Mesodermal cell (in vitro differentiated cells): ENCODE results near the gene GPR107.
A peak's percentile ranks its signal among the peaks of the same experiment; 100 is the strongest.

Experiments used
- H3K27ac ChIP-seq: 2 replicates; pipeline ENCODE4 v1.7.0; 2013; ENCODE audit warnings: mild to moderate bottlenecking, low read depth, low read length, moderate library complexity; ENCODE audit not compliant: severe bottlenecking
- H3K36me3 ChIP-seq: 2 replicates; pipeline ENCODE4 v1.7.1; 2013; ENCODE audit warnings: mild to moderate bottlenecking, low read length, moderate library complexity; ENCODE audit not compliant: control insufficient read depth, insufficient read depth
- H3K4me1 ChIP-seq: one replicate; pipeline ENCODE4 v1.7.1; 2013; ENCODE audit warnings: mild to moderate bottlenecking, low read length; ENCODE audit not compliant: insufficient read depth, control insufficient read depth, poor library complexity, severe bottlenecking
- H3K4me3 ChIP-seq: 2 replicates; pipeline ENCODE4 v1.7.0; 2013; ENCODE audit warnings: low read length, control low read depth, mild to moderate bottlenecking; ENCODE audit not compliant: insufficient read depth, poor library complexity, severe bottlenecking; ENCODE audit errors: extremely low read depth
- H3K9me3 ChIP-seq: 2 replicates; pipeline ENCODE4 v1.7.1; 2013; ENCODE audit warnings: mild to moderate bottlenecking, low read length, moderate library complexity; ENCODE audit not compliant: control insufficient read depth
- WGBS, 2 experiments: methylation state at CpG; one replicate each; pipeline ENCODE4 v1.1.5; 2013; ENCODE audit warnings: missing lambda C conversion rate in 2 of 2; ENCODE audit not compliant: insufficient coverage in 2 of 2; 5-methylcytosine and 5-hydroxymethylcytosine counted together

The GPR107 gene

DNA sequence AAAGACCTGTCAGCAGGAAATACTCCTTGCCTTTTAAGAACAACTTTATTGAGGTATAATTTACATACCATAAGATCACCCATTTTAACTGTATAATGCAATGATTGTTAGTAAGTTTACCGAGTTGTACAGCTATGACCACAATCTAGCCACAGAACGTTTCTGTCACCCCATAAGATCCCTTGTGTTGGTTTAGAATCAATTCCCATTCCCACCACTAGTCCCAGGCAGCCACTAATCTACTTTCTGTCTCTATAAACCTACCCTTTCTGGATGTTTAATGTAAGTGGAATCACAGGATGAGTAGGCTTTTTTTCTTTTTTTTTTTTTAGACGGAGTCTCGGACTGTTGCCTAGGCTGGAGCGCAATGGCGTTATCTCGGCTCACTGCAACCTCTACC lies 4.4 kb downstream of the GPR107 start:
- H3K4me1 ChIP-seq = peaks cover 3% of the 10 kb centered on the region
- no CpG with 5 or more reads among the region's 7 CpGs for WGBS, 2 experiments
- no peak overlapping the region for H3K4me3 ChIP-seq
- H3K36me3 ChIP-seq = peaks cover 26% of the 10 kb centered on the region
- no peaks in the 10 kb centered on the region for H3K9me3 ChIP-seq
- no peak overlapping the region for H3K27ac ChIP-seq

DNA sequence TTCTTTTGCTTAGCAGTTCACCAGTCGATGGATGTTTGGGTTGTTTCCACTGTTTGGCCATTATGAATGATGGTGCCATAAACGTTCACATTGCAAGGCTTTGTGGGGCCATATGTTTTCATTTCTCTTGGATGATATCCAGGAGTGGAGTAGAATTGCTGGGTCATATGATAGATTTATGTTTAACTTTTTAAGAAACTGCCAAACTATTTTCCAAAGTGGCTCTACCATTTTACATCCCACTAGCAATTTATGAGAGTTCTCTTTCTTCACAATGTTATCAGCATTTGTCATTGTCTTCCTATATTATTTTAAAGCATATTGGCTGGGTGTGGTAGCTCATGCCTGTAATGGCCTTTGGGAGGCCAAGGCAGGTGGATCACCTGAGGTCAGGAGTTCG lies 5.2 kb downstream of the GPR107 start:
- WGBS, 2 experiments = 93 to 100% methylated on average over 1 to 2 of the region's 3 CpGs
- H3K9me3 ChIP-seq = no peaks in the 10 kb centered on the region
- peaks cover 3% of the 10 kb centered on the region for H3K4me1 ChIP-seq
- no peak overlapping the region for H3K4me3 ChIP-seq
- peaks cover 29% of the 10 kb centered on the region for H3K36me3 ChIP-seq
- H3K27ac ChIP-seq = no peak overlapping the region

GRCh38 chr9:130060296-130060695 lies 6.6 kb downstream of the GPR107 start:
- peaks cover 29% of the 10 kb centered on the region for H3K36me3 ChIP-seq
- no peak overlapping the region for H3K4me3 ChIP-seq
- no peak overlapping the region for H3K27ac ChIP-seq
- H3K9me3 ChIP-seq = no peaks in the 10 kb centered on the region
- no peaks in the 10 kb centered on the region for H3K4me1 ChIP-seq
- 87% methylated on average over 3 of the region's 7 CpGs; no CpG with 5 or more reads in 1 of the 2 experiments for WGBS, 2 experiments

GRCh38 chr9:130062750-130063149 lies 9.0 kb downstream of the GPR107 start:
- peaks cover 30% of the 10 kb centered on the region for H3K36me3 ChIP-seq
- H3K4me1 ChIP-seq = no peaks in the 10 kb centered on the region
- H3K9me3 ChIP-seq = no peaks in the 10 kb centered on the region
- no peak overlapping the region for H3K27ac ChIP-seq
- 100% methylated on average over 1 of the region's 2 CpGs; no CpG with 5 or more reads in 1 of the 2 experiments for WGBS, 2 experiments
- H3K4me3 ChIP-seq = no peak overlapping the region

DNA sequence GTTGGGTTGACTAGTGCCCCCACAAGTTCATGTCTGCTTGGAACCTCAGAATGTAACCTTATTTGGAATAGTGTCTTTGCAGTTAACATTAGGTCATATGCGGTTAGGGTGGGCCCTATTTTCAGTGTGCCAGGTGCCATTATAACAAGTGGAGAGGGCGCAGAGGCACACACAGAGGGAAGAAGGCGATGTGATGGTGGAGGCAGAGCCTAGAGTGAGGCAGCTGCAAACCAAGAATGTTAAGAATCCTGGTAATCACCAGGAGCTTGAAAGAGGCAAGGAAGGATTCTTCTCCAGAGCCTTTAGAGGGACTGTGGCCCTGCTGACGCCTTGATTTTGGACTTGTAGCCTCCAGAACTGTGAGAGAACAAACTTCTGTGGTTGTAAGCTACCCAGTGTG lies 10.9 kb downstream of the GPR107 start:
- no peak overlapping the region for H3K27ac ChIP-seq
- 84 to 86% methylated on average over 4 of the region's 4 CpGs for WGBS, 2 experiments

GRCh38 chr9:130069048-130069447 lies 15.3 kb downstream of the GPR107 start:
- WGBS, 2 experiments = 100% methylated on average over 1 of the region's 1 CpG
- Histone ChIP-seq H3K4me3 (no peak overlapping the region), H3K27ac (no peak overlapping the region), H3K36me3 (peaks cover 6% of the 10 kb centered on the region), H3K9me3 (no peaks in the 10 kb centered on the region), H3K4me1 (peaks cover 16% of the 10 kb centered on the region)

More for the DNA sequence above, 10.9 kb downstream of the GPR107 start:
- no peaks in the 10 kb centered on the region for H3K4me1 ChIP-seq
- no peak overlapping the region for H3K4me3 ChIP-seq
- peaks cover 14% of the 10 kb centered on the region for H3K36me3 ChIP-seq
- no peaks in the 10 kb centered on the region for H3K9me3 ChIP-seq

GRCh38 chr9:130072515-130073235 lies 19.0 kb downstream of the GPR107 start:
- peaks cover 24% of the 10 kb centered on the region for H3K36me3 ChIP-seq
- H3K4me1 ChIP-seq = peaks cover 26% of the 10 kb centered on the region
- peak overlapping the region; percentile 89 for H3K27ac ChIP-seq
- no peaks in the 10 kb centered on the region for H3K9me3 ChIP-seq
- H3K4me3 ChIP-seq = no peak overlapping the region
- WGBS, 2 experiments = 89 to 95% methylated on average over 4 to 5 of the region's 9 CpGs

GRCh38 chr9:130073373-130073772 lies 19.7 kb downstream of the GPR107 start:
- WGBS, 2 experiments = 41 to 50% methylated on average over 2 of the region's 2 CpGs
- Histone ChIP-seq H3K27ac (peak overlapping the region; percentile 89), H3K4me3 (no peak overlapping the region)

DNA sequence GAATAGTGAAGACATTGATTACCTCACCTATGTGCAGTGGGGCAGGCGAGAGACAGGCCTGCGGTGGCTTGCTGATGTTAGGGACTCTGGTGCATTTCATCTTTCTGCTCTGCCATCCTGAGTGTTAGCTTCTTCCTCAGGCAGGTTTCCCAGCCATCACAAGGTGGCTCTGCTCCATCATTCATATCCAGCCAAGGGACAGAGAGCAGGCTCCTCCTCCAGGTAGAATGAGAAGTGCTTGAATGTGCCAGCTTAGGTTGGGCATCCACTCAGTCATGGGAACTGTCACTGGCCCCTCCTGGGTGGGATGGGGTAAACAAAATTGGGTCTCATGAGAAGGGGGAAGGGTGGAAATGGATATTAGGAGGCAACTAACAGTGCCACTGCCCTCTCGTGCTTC lies 24.8 kb downstream of the GPR107 start:
- no peaks in the 10 kb centered on the region for H3K9me3 ChIP-seq
- WGBS, 2 experiments = 90 to 91% methylated on average over 3 of the region's 3 CpGs
- no peak overlapping the region for H3K27ac ChIP-seq
- H3K4me3 ChIP-seq = no peak overlapping the region
- H3K36me3 ChIP-seq = peaks cover 68% of the 10 kb centered on the region
- H3K4me1 ChIP-seq = peaks cover 13% of the 10 kb centered on the region

More at GRCh38 chr9:130073373-130073772, 19.7 kb downstream of the GPR107 start:
- peaks cover 29% of the 10 kb centered on the region for H3K36me3 ChIP-seq
- peaks cover 26% of the 10 kb centered on the region for H3K4me1 ChIP-seq
- no peaks in the 10 kb centered on the region for H3K9me3 ChIP-seq

- Histone ChIP-seq H3K27ac (no peak overlapping the region), H3K36me3 (peaks cover 78% of the 10 kb centered on the region), H3K4me3 (no peak overlapping the region), H3K4me1 (peaks cover 3% of the 10 kb centered on the region), H3K9me3 (no peaks in the 10 kb centered on the region)
- 96 to 97% methylated on average over 3 to 4 of the region's 7 CpGs for WGBS, 2 experiments
Observed at GRCh38 chr9:130084337-130084736, 30.6 kb downstream of the GPR107 start.

DNA sequence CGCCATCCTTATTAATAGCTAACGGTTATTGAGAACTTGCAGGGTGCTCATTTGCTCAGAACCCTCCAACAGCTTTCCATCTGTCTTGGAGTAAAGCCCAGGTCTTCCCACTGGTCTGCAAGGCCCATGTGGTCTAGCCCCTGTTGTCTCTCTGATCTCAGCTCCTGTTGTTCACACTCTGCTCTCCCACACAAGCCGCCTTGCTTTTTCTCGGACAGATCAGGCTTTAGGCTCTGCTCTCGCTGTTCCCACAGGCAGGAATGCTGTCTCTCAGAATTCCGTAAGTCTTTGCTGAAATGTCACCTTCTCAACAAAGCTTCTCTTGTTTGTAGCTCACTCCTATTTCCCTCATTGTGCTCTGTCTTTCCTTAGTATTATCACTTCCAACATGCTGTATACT lies 34.3 kb downstream of the GPR107 start:
- Histone ChIP-seq H3K4me1 (peaks cover 3% of the 10 kb centered on the region), H3K36me3 (peaks cover 79% of the 10 kb centered on the region), H3K4me3 (no peak overlapping the region), H3K27ac (no peak overlapping the region), H3K9me3 (no peaks in the 10 kb centered on the region)
- WGBS, 2 experiments = 95% methylated on average over 6 of the region's 6 CpGs
